ENCODE results near the gene NSFL1C. TPM values are rescaled to one million over a fixed set of nuclear protein-coding genes. Genes with fewer than 3 reads are reported as not detected.

Gene NSFL1C
- total RNA-seq, 6 donors from 2014 or later = 48.0 to 87.7 (median 71.4) TPM

- ATAC-seq (ENCODE audit: low FRiP score in 2 of 2) (peak; percentile 97 to 98), DNase-seq (peak; percentile 90 to 99)
- WGBS, 2 donors = 2 to 4% methylated on average over 8 to 13 of the region's 79 CpGs
- H3K4me1 ChIP-seq = peaks cover 47 to 71% (median 66%) of the 10 kb centered on the region in 4 donors
- H3K27me3 ChIP-seq = no peaks in the 10 kb centered on the region
- H3K27ac ChIP-seq = peak within 1 kb of the TSS; percentile 90 to 93 (median 92)
- H3K36me3 ChIP-seq = peaks cover 0 to 3% (median 0%) of the 10 kb centered on the region in 4 donors
- peak within 1 kb of the TSS; percentile 79 to 97 (median 94) for H3K4me3 ChIP-seq
- H3K9me3 ChIP-seq = no peaks in the 10 kb centered on the region
- TF ChIP-seq CTCF (IDR thresholded peaks at IDR 0.05) (peak in 5 of 6 experiments; percentile 18 to 60 (median 58)), POLR2AphosphoS5 (IDR thresholded peaks at IDR 0.05) (peak; percentile 92 to 93), POLR2A (IDR thresholded peaks at IDR 0.05) (peak in 3 of 4 donors; percentile 58 to 93 (median 88)), EP300 (IDR thresholded peaks at IDR 0.05) (peak; percentile 37 to 87 (median 64))
Observed at GRCh38 chr20:1392693-1393506, 73.7 kb downstream of the NSFL1C start, which contains the start of gene FKBP1A. Gene FKBP1A (minus strand): TSS chr20:1393054. CDS start chr20:1392998, 56 bp downstream.

GRCh38 chr20:1392443-1392692 is 74.3 kb downstream of the NSFL1C start:
- no peaks in the 10 kb centered on the region for H3K27me3 ChIP-seq
- peaks cover 52 to 73% (median 67%) of the 10 kb centered on the region in 4 donors for H3K4me1 ChIP-seq
- ATAC-seq (ENCODE audit: low FRiP score in 2 of 2) = peak in 1 of 2 donors; percentile 71
- peak overlapping the region; percentile 90 to 93 (median 92) for H3K27ac ChIP-seq
- peak overlapping the region; percentile 79 to 97 (median 94) for H3K4me3 ChIP-seq
- no peak for DNase-seq
- H3K9me3 ChIP-seq = no peaks in the 10 kb centered on the region
- peaks cover 0 to 3% (median 0%) of the 10 kb centered on the region in 4 donors for H3K36me3 ChIP-seq
- 0 to 7% methylated on average over 3 to 12 of the region's 13 CpGs for WGBS, 2 donors
- no peak for TF ChIP-seq CTCF (IDR thresholded peaks at IDR 0.05)
- no peak for TF ChIP-seq POLR2AphosphoS5 (IDR thresholded peaks at IDR 0.05)
- no peak for TF ChIP-seq EP300 (IDR thresholded peaks at IDR 0.05)
- TF ChIP-seq POLR2A (IDR thresholded peaks at IDR 0.05) = no peak

Other genes starting within 250 kb of the NSFL1C start
- gene RAD21L1, start 240.8 kb downstream of the NSFL1C start, total RNA-seq = not detected
- 10 to 100 TPM in 1 of 6 donors, 1 to 10 TPM in 5; 1.0 to 17.3 (median 2.4) TPM for gene SNPH, start 200.6 kb downstream of the NSFL1C start, total RNA-seq
- 10 to 100 TPM in 5 of 6 donors, 1 to 10 TPM in 1; 6.3 to 34.0 (median 15.9) TPM for gene SDCBP2, start 137.7 kb downstream of the NSFL1C start, total RNA-seq
- 100 to 1,000 TPM in 5 of 6 donors, 10 to 100 TPM in 1; 75.4 to 328 (median 160) TPM for gene FKBP1A, start 73.8 kb downstream of the NSFL1C start, total RNA-seq
- 10 to 100 TPM; 12.1 to 59.7 (median 23.8) TPM for gene SIRPB2, start 24.6 kb upstream of the NSFL1C start, total RNA-seq
- gene SIRPD, start 90.9 kb upstream of the NSFL1C start, total RNA-seq = 1 to 10 TPM in 2 of 6 donors, under 1 TPM in 2, not detected in 2; 0.69 to 2.2 (median 1.5) TPM
- gene SIRPB1, start 153.2 kb upstream of the NSFL1C start, total RNA-seq = 10 to 100 TPM; 15.7 to 52.0 (median 25.3) TPM
- gene SIRPG, start 190.9 kb upstream of the NSFL1C start, total RNA-seq = 1 to 10 TPM in 1 of 6 donors, under 1 TPM in 2, not detected in 3; 0.71 to 2.4 (median 0.97) TPM

Measured in upper lobe of left lung (tissue), 6 donors.